Measurements from ENCODE around the gene SPIRE1.

The SPIRE1 gene

DNA sequence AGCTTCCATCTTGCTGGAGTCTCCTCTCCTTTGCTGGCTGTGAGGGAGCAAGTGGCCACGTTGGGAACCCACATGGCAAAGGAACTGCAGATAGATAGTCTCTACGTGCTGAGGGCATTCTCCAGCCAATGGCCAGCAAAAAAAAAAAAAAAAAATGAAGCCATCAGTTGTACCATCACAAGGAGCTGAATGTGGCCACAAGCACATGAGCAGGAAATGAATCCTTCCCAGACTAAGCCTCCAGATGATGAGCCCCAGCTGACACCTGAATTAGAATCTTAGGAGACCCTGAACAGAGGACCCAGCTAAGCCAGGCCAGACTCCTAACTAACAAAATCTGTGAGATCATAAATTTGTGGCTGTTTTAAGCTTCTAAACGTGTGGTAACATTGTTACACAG is 57.9 kb downstream of the SPIRE1 start:
- Histone ChIP-seq H3K4me3 (ENCODE audit: insufficient read depth, low read length, poor library complexity, severe bottlenecking) (no peak overlapping the region), H3F3A (ENCODE audit: insufficient read depth) (no peaks in the 10 kb centered on the region), H3K9ac (ENCODE audit: low read length) (no peak overlapping the region), H3K4me2 (ENCODE audit: low read depth, low read length, poor library complexity, severe bottlenecking) (no peak overlapping the region), H2AFZ (ENCODE audit: low read depth, low read length, severe bottlenecking) (no peak overlapping the region), H4K20me1 (ENCODE audit: low read depth, low read length) (no peaks in the 10 kb centered on the region), H3K36me3 (ENCODE audit: low read length) (no peaks in the 10 kb centered on the region), H3K27ac (ENCODE audit: low read depth, low read length) (no peak overlapping the region), H3K9me2 (replicated peaks; ENCODE audit: insufficient read depth, low read length) (no peaks in the 10 kb centered on the region), H3K9me3 (ENCODE audit: insufficient read depth, low read length) (no peaks in the 10 kb centered on the region), H3K27me3 (ENCODE audit: low read length) (no peaks in the 10 kb centered on the region), H3K79me2 (ENCODE audit: insufficient read depth, low read length) (no peaks in the 10 kb centered on the region)
- TF ChIP-seq, protein P1, sequence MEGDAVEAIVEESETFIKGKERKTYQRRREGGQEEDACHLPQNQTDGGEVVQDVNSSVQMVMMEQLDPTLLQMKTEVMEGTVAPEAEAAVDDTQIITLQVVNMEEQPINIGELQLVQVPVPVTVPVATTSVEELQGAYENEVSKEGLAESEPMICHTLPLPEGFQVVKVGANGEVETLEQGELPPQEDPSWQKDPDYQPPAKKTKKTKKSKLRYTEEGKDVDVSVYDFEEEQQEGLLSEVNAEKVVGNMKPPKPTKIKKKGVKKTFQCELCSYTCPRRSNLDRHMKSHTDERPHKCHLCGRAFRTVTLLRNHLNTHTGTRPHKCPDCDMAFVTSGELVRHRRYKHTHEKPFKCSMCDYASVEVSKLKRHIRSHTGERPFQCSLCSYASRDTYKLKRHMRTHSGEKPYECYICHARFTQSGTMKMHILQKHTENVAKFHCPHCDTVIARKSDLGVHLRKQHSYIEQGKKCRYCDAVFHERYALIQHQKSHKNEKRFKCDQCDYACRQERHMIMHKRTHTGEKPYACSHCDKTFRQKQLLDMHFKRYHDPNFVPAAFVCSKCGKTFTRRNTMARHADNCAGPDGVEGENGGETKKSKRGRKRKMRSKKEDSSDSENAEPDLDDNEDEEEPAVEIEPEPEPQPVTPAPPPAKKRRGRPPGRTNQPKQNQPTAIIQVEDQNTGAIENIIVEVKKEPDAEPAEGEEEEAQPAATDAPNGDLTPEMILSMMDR (IDR thresholded peaks at IDR 0.05; ENCODE audit: insufficient read depth, low read length, poor library complexity, severe bottlenecking): no peak
- no peak for TF ChIP-seq EZH2phosphoT487 (conservative IDR thresholded peaks at IDR 0.05; ENCODE audit: low read length)

DNA sequence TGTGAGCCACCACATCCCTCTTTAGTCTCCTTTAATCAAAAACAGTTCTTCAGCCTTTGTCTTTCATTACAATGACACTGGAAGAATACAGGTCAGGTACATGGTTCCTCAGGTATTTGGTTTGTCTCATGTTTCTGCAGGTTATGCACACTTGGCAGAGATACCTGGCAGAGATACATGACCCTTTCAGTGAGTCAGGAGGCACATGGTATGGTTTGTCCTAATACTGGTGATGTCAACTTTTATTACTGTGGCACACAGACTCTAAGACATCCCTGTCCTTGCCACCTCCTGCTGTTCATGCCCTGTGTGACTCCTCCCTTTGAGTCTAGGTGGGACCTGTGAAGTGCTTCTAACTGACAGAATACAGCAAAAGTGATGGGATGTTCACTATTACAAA is 58.4 kb downstream of the SPIRE1 start:
- Histone ChIP-seq H3K9me2 (replicated peaks; ENCODE audit: insufficient read depth, low read length) (no peaks in the 10 kb centered on the region), H3K36me3 (ENCODE audit: low read length) (no peaks in the 10 kb centered on the region), H3K4me3 (ENCODE audit: insufficient read depth, low read length, poor library complexity, severe bottlenecking) (no peak overlapping the region), H3K79me2 (ENCODE audit: insufficient read depth, low read length) (no peaks in the 10 kb centered on the region), H2AFZ (ENCODE audit: low read depth, low read length, severe bottlenecking) (no peak overlapping the region), H3K27ac (ENCODE audit: low read depth, low read length) (no peak overlapping the region), H3K9me3 (ENCODE audit: insufficient read depth, low read length) (no peaks in the 10 kb centered on the region), H4K20me1 (ENCODE audit: low read depth, low read length) (no peaks in the 10 kb centered on the region), H3K4me2 (ENCODE audit: low read depth, low read length, poor library complexity, severe bottlenecking) (no peak overlapping the region), H3K27me3 (ENCODE audit: low read length) (no peaks in the 10 kb centered on the region), H3K9ac (ENCODE audit: low read length) (no peak overlapping the region), H3F3A (ENCODE audit: insufficient read depth) (no peaks in the 10 kb centered on the region)
- TF ChIP-seq, protein P1 (IDR thresholded peaks at IDR 0.05; ENCODE audit: insufficient read depth, low read length, poor library complexity, severe bottlenecking): no peak
- no peak for TF ChIP-seq EZH2phosphoT487 (conservative IDR thresholded peaks at IDR 0.05; ENCODE audit: low read length)

DNA sequence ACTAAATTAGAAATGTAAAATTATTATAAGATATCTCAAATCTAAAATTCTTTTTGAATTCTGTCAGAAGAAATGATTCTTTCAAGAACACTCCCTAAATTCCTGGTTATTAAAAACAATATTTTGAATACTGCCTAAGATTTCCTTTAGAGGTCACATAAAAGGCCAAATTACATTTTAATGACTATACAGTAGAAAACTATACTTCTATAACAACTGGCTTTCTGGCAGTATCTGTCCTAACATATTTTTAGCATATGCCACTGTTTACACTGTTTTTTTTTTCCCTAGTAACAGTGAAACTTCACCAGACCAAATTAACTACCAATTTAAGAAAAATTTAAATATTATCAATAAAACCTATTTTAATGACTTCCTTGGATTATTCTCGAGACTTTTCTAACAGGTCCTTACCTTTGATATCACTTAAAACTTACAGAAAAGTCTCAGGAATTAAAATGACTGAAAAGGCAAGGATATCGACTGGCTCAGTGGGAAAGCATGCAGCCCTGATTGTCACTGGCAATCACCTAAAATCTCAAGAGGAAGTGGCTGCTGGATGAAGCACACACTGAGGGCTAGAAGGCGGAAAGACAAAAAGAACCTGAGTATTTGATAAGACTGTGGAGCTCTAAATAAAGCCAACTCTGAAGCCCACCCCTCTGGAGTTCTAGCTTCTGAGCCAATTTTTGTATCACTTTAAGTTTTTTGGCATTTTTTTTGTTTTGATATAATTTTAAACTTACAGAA is 59.6 kb downstream of the SPIRE1 start:
- Histone ChIP-seq H3K36me3 (ENCODE audit: low read length) (no peaks in the 10 kb centered on the region), H3K4me3 (ENCODE audit: insufficient read depth, low read length, poor library complexity, severe bottlenecking) (no peak overlapping the region), H3K27ac (ENCODE audit: low read depth, low read length) (no peak overlapping the region), H3K4me2 (ENCODE audit: low read depth, low read length, poor library complexity, severe bottlenecking) (no peak overlapping the region), H2AFZ (ENCODE audit: low read depth, low read length, severe bottlenecking) (no peak overlapping the region), H3K9ac (ENCODE audit: low read length) (no peak overlapping the region), H3F3A (ENCODE audit: insufficient read depth) (no peaks in the 10 kb centered on the region), H3K27me3 (ENCODE audit: low read length) (no peaks in the 10 kb centered on the region), H3K9me3 (ENCODE audit: insufficient read depth, low read length) (no peaks in the 10 kb centered on the region), H3K9me2 (replicated peaks; ENCODE audit: insufficient read depth, low read length) (no peaks in the 10 kb centered on the region), H3K79me2 (ENCODE audit: insufficient read depth, low read length) (no peaks in the 10 kb centered on the region), H4K20me1 (ENCODE audit: low read depth, low read length) (no peaks in the 10 kb centered on the region)
- TF ChIP-seq EZH2phosphoT487 (conservative IDR thresholded peaks at IDR 0.05; ENCODE audit: low read length): no peak
- TF ChIP-seq, protein P1 (IDR thresholded peaks at IDR 0.05; ENCODE audit: insufficient read depth, low read length, poor library complexity, severe bottlenecking): no peak
